Right ventricle myocardium superior (tissue), 1 donor: Measurements from ENCODE around the gene DYSF. TPM values are rescaled to one million over a fixed set of nuclear protein-coding genes. Genes with fewer than 3 reads are reported as not detected.

Experiments
- ATAC-seq: fragments of 200-7000 bp; cut with Tn5 transposase; one replicate; pipeline ENCODE4 v1.9.1; 2020; ENCODE audit warnings: mild to moderate bottlenecking; ENCODE audit not compliant: poor library complexity
- DNase-seq: peaks from one replicate; pipeline ENCODE4 v3.0.0-alpha.2; 2020
- intact Hi-C: fragments of 100-400 bp; cut with DNase I; formaldehyde crosslinking; loops from one replicate; pipeline ENCODE4 v1.11.2; 2022
- total RNA-seq: library from RNA; stranded (reverse); fragmentation: NEBNext Ultra II Directional; extraction: Animal tissue kit (Norgen Biotek cat#: 25700); gene quantifications from one replicate; pipeline ENCODE4 v1.2.1, GENCODE V29; 2021
- donor health status: DM: no; HTN: yes; CAD: no; lungs with severe emphysema.

DYSF gene
- total RNA-seq, 1 donor from 2014 or later = 45.8 TPM

- intact Hi-C loops = no loop called here
- ATAC-seq = no peak
Observed at GRCh38 chr2:71538241-71538640, 84.9 kb downstream of the DYSF start.

GRCh38 chr2:71538656-71539265 is 85.4 kb downstream of the DYSF start:
- intact Hi-C loops = no loop called here

More at GRCh38 chr2:71538241-71538640, 84.9 kb downstream of the DYSF start:
- no peak for DNase-seq

GRCh38 chr2:71540818-71541217 is 87.5 kb downstream of the DYSF start:
- intact Hi-C loops = no loop called here
- DNase-seq (no peak), ATAC-seq (no peak)

More at GRCh38 chr2:71538656-71539265, 85.4 kb downstream of the DYSF start:
- ATAC-seq = no peak
- DNase-seq = no peak

GRCh38 chr2:71544919-71545571 is 91.7 kb downstream of the DYSF start:
- ATAC-seq (peak; percentile 51), DNase-seq (no peak)
- intact Hi-C loops = loop anchor here (5.0 kb wide), 1 partner anchor 377 kb away; no protein-coding TSS in a partner anchor

- ATAC-seq = peak; percentile 81
- intact Hi-C loops = loop anchor here (5.0 kb wide), 1 partner anchor 377 kb away; no protein-coding TSS in a partner anchor
- no peak for DNase-seq
Observed at GRCh38 chr2:71545572-71546274, 92.4 kb downstream of the DYSF start.

GRCh38 chr2:71546275-71546638 is 92.9 kb downstream of the DYSF start:
- intact Hi-C loops = loop anchor here (5.0 kb wide), 1 partner anchor 376 kb away; no protein-coding TSS in a partner anchor
- ATAC-seq = no peak
- DNase-seq = no peak

GRCh38 chr2:71546777-71547281 is 93.5 kb downstream of the DYSF start:
- no peak for DNase-seq
- intact Hi-C loops = loop anchor here (5.0 kb wide), 1 partner anchor 375 kb away; no protein-coding TSS in a partner anchor
- no peak for ATAC-seq

GRCh38 chr2:71547616-71548285 is 94.4 kb downstream of the DYSF start:
- DNase-seq (no peak), ATAC-seq (no peak)
- intact Hi-C loops = loop anchor here (2.0 to 5.0 kb wide), 2 partner anchors 375 to 601 kb away; no protein-coding TSS in a partner anchor

- peak; percentile 70 for ATAC-seq
- intact Hi-C loops = loop anchor here (2.0 to 5.0 kb wide), 2 partner anchors 373 to 600 kb away; no protein-coding TSS in a partner anchor
- DNase-seq = peak; percentile 80
Observed at GRCh38 chr2:71548646-71549425, 95.5 kb downstream of the DYSF start.

- ATAC-seq (no peak), DNase-seq (peak; percentile 24)
- intact Hi-C loops = no loop called here
Observed at GRCh38 chr2:71550801-71551630, 97.7 kb downstream of the DYSF start.

GRCh38 chr2:71551631-71551915 is 98.2 kb downstream of the DYSF start:
- intact Hi-C loops = no loop called here
- ATAC-seq (no peak), DNase-seq (peak; percentile 17)

GRCh38 chr2:71552356-71552755 is 99.0 kb downstream of the DYSF start:
- intact Hi-C loops = no loop called here
- ATAC-seq (no peak), DNase-seq (no peak)

GRCh38 chr2:71552861-71553301 is 99.5 kb downstream of the DYSF start:
- DNase-seq (peak; percentile 25), ATAC-seq (no peak)
- intact Hi-C loops = no loop called here

GRCh38 chr2:71554028-71554705 is 100.8 kb downstream of the DYSF start:
- DNase-seq = peak; percentile 12
- no peak for ATAC-seq
- intact Hi-C loops = no loop called here

- DNase-seq (peak; percentile 29), ATAC-seq (no peak)
- intact Hi-C loops = no loop called here
Observed at GRCh38 chr2:71554706-71555056, 101.3 kb downstream of the DYSF start.

- peak; percentile 20 for DNase-seq
- ATAC-seq = peak; percentile 32
- intact Hi-C loops = no loop called here
Observed at GRCh38 chr2:71555798-71556454, 102.6 kb downstream of the DYSF start.
